Activated CD4-positive, alpha-beta memory T cell treated with anti-CD3 and anti-CD28 coated beads, Interleukin-2, amount 10 ng/mL, durations not matched to agents 7 days and 5 days (primary cell): ENCODE data around the gene IST1. TPM values are rescaled to one million over a fixed set of nuclear protein-coding genes. Genes with fewer than 3 reads are reported as not detected.

Source experiments
- CTCF ChIA-PET: fragments of 350-600 bp; sonication (Branson Sonifier 250); formaldehyde crosslinking; loops from one replicate; lab custom pipeline; 2021; ENCODE audit warnings: antibody characterized with exemption, inconsistent platforms; lab: Charles Lee
- POLR2A ChIA-PET: fragments of 350-600 bp; sonication (Branson Sonifier 250); formaldehyde crosslinking; loops from one replicate; lab custom pipeline; 2021; ENCODE audit warnings: antibody characterized with exemption; lab: Charles Lee
- DNase-seq: peaks from one replicate; pipeline ENCODE4 v3.0.0-alpha.2; 2020
- H3K27ac Mint-ChIP-seq: one replicate; pipeline ENCODE4 v1.8.0; 2021; ENCODE audit warnings: mild to moderate bottlenecking, mixed read lengths
- H3K27me3 Mint-ChIP-seq: one replicate; pipeline ENCODE4 v1.8.0; 2021; ENCODE audit warnings: mixed read lengths
- H3K36me3 Mint-ChIP-seq: one replicate; pipeline ENCODE4 v1.8.0; 2021; ENCODE audit warnings: low read depth, mixed read lengths
- H3K4me1 Mint-ChIP-seq: one replicate; pipeline ENCODE4 v1.8.0; 2021; ENCODE audit warnings: mixed read lengths
- H3K4me3 Mint-ChIP-seq: one replicate; pipeline ENCODE4 v1.8.0; 2021; ENCODE audit warnings: mild to moderate bottlenecking, mixed read lengths
- H3K9me3 Mint-ChIP-seq: one replicate; pipeline ENCODE4 v1.8.0; 2021; ENCODE audit warnings: mixed read lengths
- total RNA-seq, 2 experiments: library from RNA; stranded (reverse); gene quantifications; one replicate each; pipeline ENCODE4 v1.2.3, GENCODE V29; 2021

The IST1 gene
- total RNA-seq, 2 experiments from 2014 or later = 227 to 229 TPM

DNA sequence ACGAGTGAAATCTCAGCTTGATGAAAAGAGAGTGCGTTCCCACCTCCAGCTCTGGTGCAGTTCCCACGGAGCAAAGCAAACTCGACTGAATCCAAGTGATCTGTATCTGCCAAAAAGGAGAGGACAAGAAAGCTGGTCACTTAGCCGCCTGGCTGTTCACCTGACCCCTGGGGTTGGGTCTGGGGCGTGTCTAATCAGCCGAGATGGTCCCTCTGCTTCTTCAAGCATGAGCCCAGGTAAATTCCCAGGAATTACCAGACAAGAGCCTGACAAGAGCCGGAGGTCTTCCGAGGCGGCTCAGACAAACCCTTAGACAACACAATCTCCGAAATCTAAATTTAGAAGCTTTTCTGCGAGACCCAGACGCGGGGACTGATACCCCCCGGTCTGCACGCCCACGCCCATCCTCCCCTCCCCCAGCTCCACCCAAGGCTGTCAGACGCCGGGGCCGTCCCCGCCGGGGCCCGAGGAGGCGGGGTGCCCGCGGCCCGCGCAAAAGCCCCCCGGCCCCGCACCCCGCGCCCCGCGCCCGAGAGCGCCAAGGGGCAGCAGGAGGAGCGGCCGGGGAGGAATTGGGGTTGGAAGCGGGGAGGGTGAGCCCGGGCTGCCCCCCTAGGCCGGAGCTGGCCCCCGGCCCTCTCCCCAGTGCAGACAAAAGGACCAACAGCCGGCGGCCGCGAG lies 12.0 kb upstream of the IST1 start:
- CTCF ChIA-PET = interaction anchor here (0.7 to 6.2 kb wide), 26 partner anchors 10 to 318 kb away, joined by 3 to 97 read pairs (median 5); partner anchors contain the start of genes AP1G1 and IST1
- peaks cover 5% of the 10 kb centered on the region for H3K27me3 Mint-ChIP-seq
- peak overlapping the region; percentile 73 for H3K4me3 Mint-ChIP-seq
- H3K9me3 Mint-ChIP-seq = no peaks in the 10 kb centered on the region
- H3K27ac Mint-ChIP-seq = peak overlapping the region; percentile 62
- H3K4me1 Mint-ChIP-seq = peaks cover 45% of the 10 kb centered on the region
- H3K36me3 Mint-ChIP-seq = peaks cover 29% of the 10 kb centered on the region
- peak; percentile 35 for DNase-seq
- POLR2A ChIA-PET = interaction anchor here (0.7 to 8.4 kb wide), 21 partner anchors 9 to 1359 kb away, joined by 3 to 111 read pairs (median 6); partner anchors contain the start of genes AP1G1 and IST1

DNA sequence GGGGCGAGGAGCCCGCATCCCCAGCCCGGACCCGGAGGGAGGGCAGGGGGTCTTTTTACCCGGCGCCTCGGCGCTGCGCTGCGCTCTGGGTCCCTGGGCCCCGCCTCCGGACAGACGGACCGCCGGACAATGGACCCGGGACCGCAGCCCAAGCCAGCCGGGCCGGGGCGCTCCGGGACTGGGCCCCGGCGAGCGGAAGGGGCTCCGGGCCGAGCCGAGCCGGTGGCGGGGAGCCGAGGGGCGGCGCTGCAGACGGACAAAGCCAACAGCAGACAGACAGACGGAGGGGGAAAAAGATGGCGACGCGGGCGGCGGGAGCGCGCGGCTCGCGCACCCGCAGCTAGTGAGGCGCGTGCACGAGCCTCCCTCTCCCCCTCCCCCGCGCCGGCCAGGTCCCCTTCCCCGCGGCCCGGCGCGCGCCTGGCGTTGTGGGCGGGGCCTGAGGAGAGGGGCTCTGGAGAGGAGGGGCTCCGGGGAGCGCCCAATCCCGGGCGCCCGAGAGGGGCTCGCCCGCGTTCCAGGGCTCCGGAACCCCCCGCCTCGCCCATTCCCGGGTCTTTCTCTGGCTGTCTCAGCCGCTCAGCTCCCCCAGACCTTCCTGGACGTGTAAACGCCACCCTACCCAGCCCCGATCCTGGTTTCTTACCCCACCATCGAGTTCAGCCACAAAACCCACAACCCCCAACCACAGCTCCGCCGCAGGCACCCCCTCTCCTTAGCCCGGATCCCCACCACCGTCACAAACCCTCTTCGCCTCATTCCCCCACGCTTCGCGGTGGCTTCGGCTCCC lies 11.3 kb upstream of the IST1 start, which contains the start of gene ZNF821:
ZNF821 (minus strand) TSS at position 334 of the 790 bp plus-strand sequence. CDS start 4,236 bp downstream, outside the sequence.
- Mint-ChIP-seq H3K27ac (peak within 1 kb of the TSS; percentile 86), H3K27me3 (peaks cover 5% of the 10 kb centered on the region), H3K4me1 (peaks cover 45% of the 10 kb centered on the region), H3K36me3 (peaks cover 26% of the 10 kb centered on the region), H3K9me3 (no peaks in the 10 kb centered on the region), H3K4me3 (peak within 1 kb of the TSS; percentile 95)
- DNase-seq = peak; percentile 79
- ChIA-PET CTCF (interaction anchor here (0.7 to 6.2 kb wide), 17 partner anchors 10 to 319 kb away, joined by 3 to 97 read pairs (median 5); partner anchors contain the start of genes AP1G1 and IST1), POLR2A (interaction anchor here (0.6 to 8.4 kb wide), 24 partner anchors 10 to 1359 kb away, joined by 3 to 111 read pairs (median 4); partner anchors contain the start of genes AP1G1 and IST1)

DNA sequence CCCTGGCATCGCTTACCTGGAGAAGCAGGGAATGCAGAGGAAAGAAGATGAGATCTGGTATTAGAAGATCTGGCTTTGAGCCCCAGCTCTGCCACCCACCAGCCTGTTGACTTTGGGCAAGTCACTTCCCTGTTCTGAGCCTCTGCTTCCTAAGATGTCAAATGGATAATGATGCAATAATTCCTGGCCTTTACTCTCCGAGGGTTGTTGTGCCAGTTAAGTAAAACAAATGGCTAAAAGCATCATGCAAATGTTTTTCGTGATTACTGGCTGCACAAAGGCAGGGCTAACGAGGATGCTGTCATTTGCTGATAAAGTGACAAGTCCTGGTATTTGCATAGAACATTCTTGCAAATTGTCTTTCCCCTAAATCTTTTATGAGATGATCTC lies 10.1 kb upstream of the IST1 start:
- H3K36me3 Mint-ChIP-seq = peaks cover 13% of the 10 kb centered on the region
- peaks cover 40% of the 10 kb centered on the region for H3K4me1 Mint-ChIP-seq
- no peaks in the 10 kb centered on the region for H3K9me3 Mint-ChIP-seq
- H3K4me3 Mint-ChIP-seq = peak overlapping the region; percentile 95
- peak overlapping the region; percentile 44 for H3K27ac Mint-ChIP-seq
- ChIA-PET POLR2A (interaction anchor here (8.4 kb wide), 1 partner anchor 10 kb away, joined by 111 read pairs; the partner anchor contains the start of gene IST1), CTCF (interaction anchor here (1.4 to 6.2 kb wide), 2 partner anchors 9 to 19 kb away, joined by 4 to 97 read pairs; partner anchors contain the start of gene IST1)
- peaks cover 5% of the 10 kb centered on the region for H3K27me3 Mint-ChIP-seq
- DNase-seq = no peak

DNA sequence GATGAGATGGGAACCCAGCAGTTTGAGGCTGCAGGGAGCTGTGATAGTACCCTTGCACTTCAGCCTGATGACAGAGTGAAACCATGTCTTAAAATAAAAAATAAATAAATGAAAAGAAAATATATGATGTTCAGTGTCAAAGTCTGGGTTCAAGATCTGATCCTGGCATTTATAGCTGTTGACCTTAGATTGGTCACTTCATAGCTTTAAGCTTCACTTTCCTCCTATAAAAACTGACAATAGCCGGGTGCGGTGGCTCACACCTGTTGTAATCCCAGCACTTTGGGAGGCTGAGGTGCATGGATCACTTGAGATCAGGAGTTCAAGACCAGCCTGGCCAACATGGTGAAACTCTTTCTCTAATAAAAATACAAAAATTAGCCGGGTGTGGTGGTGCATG lies 6.2 kb upstream of the IST1 start:
- no peak for DNase-seq
- no peak overlapping the region for H3K4me3 Mint-ChIP-seq
- H3K4me1 Mint-ChIP-seq = peaks cover 19% of the 10 kb centered on the region
- H3K36me3 Mint-ChIP-seq = peaks cover 7% of the 10 kb centered on the region
- H3K9me3 Mint-ChIP-seq = no peaks in the 10 kb centered on the region
- ChIA-PET CTCF (interaction anchor here (0.9 kb wide), 1 partner anchor 14 kb away, joined by 5 read pairs; no protein-coding TSS in a partner anchor), POLR2A (interaction anchor here (0.6 to 1.0 kb wide), 2 partner anchors 22 to 81 kb away, joined by 3 to 4 read pairs; partner anchors contain the start of gene AP1G1)
- peaks cover 5% of the 10 kb centered on the region for H3K27me3 Mint-ChIP-seq
- H3K27ac Mint-ChIP-seq = no peak overlapping the region

DNA sequence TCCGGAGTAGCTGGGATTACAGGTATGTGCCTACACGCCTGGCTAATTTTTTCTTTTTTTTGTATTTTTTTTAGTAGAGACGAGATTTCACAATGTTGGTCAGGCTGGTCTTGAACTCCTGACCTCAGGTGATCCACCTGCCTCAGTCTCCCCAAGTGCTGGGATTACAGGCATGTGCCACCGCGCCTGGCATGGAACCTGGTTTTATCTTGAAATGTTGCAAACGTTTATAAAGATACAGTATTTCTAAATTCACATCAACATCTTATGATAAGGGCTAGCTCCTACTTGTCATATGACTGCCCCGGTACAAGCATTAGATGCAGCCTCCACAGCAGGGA lies 1.5 kb upstream of the IST1 start:
- Mint-ChIP-seq H3K4me1 (peaks cover 22% of the 10 kb centered on the region), H3K9me3 (no peaks in the 10 kb centered on the region), H3K27me3 (no peaks in the 10 kb centered on the region), H3K27ac (peak overlapping the region; percentile 97), H3K4me3 (peak overlapping the region; percentile 99), H3K36me3 (peaks cover 11% of the 10 kb centered on the region)
- POLR2A ChIA-PET = interaction anchor here (0.6 to 7.0 kb wide), 5 partner anchors 11 to 328 kb away, joined by 3 to 111 read pairs (median 4); partner anchors contain the start of genes AP1G1 and ZNF821
- no peak for DNase-seq
- CTCF ChIA-PET = interaction anchor here (0.8 to 7.6 kb wide), 10 partner anchors 9 to 329 kb away, joined by 3 to 97 read pairs (median 3); partner anchors contain the start of genes AP1G1 and ZNF821

DNA sequence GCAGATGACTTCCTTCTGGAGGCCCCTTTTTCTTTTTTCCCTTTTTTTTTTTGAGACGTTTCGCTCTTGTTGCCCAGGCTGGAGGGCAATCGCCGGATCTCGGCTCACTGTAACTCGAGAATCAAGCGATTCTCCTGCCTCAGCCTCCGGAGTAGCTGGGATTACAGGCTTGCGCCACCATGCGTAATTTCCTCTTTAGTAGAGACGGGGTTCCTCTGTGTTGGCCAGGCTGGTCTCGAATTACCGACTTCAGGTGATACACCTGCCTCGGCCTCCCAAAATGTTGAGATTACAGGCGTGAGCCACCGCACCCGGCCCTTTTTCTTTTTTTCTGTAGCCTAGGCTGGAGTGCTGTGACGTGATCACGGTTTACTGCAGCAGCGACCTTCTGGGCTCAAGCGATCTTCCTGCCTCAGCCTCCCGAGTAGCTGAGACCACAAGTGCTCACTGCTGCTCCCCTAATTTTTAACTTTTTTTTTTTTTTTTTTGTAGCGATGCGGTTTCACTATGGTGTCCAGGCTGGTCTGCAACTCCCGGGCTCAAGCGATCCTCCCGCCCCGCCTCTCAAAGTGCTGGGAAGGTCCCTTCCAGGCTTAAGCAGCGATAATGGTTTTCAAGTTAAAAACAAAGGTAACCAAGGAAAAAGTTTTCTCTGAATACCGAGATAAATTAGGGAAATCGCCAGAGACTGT lies 956 bp upstream of the IST1 start:
- CTCF ChIA-PET = interaction anchor here (0.8 to 7.6 kb wide), 11 partner anchors 9 to 329 kb away, joined by 3 to 97 read pairs (median 3); partner anchors contain the start of genes AP1G1 and ZNF821
- H3K9me3 Mint-ChIP-seq = no peaks in the 10 kb centered on the region
- peaks cover 26% of the 10 kb centered on the region for H3K4me1 Mint-ChIP-seq
- H3K27ac Mint-ChIP-seq = peak overlapping the region; percentile 97
- H3K4me3 Mint-ChIP-seq = peak overlapping the region; percentile 99
- peaks cover 11% of the 10 kb centered on the region for H3K36me3 Mint-ChIP-seq
- POLR2A ChIA-PET = interaction anchor here (0.6 to 7.0 kb wide), 12 partner anchors 11 to 329 kb away, joined by 3 to 111 read pairs (median 4); partner anchors contain the start of genes AP1G1 and ZNF821
- peak; percentile 44 for DNase-seq
- H3K27me3 Mint-ChIP-seq = no peaks in the 10 kb centered on the region

DNA sequence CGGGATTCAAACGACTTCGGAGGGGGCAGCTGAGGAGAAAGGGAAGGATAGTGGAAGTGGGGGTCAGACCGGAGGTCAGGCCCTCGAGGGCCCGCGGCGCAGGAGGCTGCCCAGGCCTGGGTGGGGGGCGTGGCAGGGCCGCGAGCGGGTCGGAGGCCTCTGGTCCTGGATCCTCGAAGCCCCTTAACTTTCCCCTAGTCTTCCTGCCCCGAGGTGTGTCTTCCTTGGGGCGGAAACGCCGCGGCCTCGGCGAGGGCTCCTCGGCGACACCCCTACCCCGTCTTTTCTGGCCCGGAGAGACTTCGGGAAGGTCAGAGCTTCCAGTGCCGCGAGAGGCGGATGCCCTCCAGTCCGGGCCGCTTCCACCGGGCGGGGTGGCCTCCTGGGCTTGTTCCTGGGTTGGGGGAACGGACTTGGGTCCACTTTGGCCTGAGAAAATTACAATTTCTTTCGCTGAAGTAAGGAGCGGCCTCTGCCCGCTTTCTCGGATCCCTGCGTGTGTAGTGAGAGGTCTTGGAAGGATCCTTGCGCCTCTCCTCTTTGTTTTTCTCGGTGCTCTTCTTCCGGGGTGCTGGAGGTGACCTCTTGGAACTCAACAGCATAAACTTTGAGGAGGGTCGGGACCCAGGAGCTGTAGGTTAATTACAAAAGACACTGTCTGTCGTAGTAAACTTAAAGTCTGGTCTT lies 491 bp downstream of the IST1 start:
- peak overlapping the region; percentile 97 for H3K27ac Mint-ChIP-seq
- H3K9me3 Mint-ChIP-seq = no peaks in the 10 kb centered on the region
- no peaks in the 10 kb centered on the region for H3K27me3 Mint-ChIP-seq
- peak overlapping the region; percentile 99 for H3K4me3 Mint-ChIP-seq
- peaks cover 14% of the 10 kb centered on the region for H3K36me3 Mint-ChIP-seq
- POLR2A ChIA-PET = interaction anchor here (0.8 to 7.0 kb wide), 19 partner anchors 13 to 198 kb away, joined by 3 to 111 read pairs (median 4); partner anchors contain the start of genes AP1G1, DHX38, PKD1L3 and TXNL4B
- H3K4me1 Mint-ChIP-seq = peaks cover 33% of the 10 kb centered on the region
- CTCF ChIA-PET = interaction anchor here (1.0 to 7.6 kb wide), 5 partner anchors 12 to 331 kb away, joined by 3 to 97 read pairs (median 4); partner anchors contain the start of genes AP1G1 and ZNF821
- no peak for DNase-seq

DNA sequence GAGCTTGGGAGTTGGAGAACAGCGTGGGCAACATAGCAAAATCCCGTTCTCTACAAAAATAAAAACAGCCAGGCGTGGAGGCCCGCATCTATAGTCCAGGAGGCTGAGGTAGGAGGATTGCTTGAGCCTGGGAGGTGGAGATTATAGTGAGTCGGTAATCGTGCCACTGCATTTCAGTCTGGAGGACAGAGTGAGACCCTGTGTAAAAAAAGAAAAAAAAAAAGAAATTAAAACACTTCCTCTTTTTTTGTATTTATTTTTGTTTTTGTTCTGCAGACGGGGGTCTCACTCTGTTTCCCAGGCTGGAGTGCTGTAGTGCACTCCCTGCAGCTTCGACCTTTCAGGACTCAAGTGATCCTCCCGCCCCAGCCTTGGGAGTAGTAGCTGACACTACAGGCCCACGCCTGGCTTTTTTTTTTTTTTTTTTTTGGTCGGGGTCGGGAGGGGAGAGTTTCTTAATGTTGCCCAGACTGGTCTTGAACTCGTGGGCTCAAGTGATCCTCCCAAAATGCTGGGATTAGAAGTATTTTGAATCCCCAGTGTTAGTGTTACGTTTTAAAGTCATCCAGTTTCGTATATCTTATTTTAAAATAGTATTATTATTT lies 1.5 kb downstream of the IST1 start:
- no peaks in the 10 kb centered on the region for H3K9me3 Mint-ChIP-seq
- peaks cover 34% of the 10 kb centered on the region for H3K4me1 Mint-ChIP-seq
- peak overlapping the region; percentile 47 for H3K27ac Mint-ChIP-seq
- H3K27me3 Mint-ChIP-seq = no peaks in the 10 kb centered on the region
- peak overlapping the region; percentile 99 for H3K4me3 Mint-ChIP-seq
- peaks cover 14% of the 10 kb centered on the region for H3K36me3 Mint-ChIP-seq
- CTCF ChIA-PET = interaction anchor here (0.7 to 7.6 kb wide), 4 partner anchors 13 to 332 kb away, joined by 3 to 97 read pairs (median 5); partner anchors contain the start of gene ZNF821
- POLR2A ChIA-PET = interaction anchor here (0.8 to 7.0 kb wide), 11 partner anchors 12 to 197 kb away, joined by 3 to 111 read pairs (median 4); partner anchors contain the start of genes AP1G1, DHX38, PKD1L3 and TXNL4B
- no peak for DNase-seq

DNA sequence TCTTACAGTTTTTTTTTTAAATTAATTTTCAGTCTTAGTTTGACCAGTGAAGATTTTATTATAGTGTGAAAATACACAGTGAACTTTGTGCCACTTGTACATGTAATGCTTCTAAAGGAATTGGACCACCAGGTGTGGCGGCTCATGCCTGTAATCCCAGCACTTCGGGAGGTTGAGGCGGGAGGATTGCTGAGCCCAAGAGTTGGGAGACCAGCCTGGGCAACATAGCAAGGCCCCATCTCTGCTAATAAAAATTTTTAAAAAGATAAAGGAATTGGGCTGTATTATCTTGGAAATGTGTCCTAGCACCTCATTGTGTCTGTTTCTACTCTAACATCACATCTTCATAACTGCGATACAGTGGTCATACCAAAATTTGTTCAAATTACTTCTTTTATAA lies 3.8 kb downstream of the IST1 start:
- Mint-ChIP-seq H3K36me3 (peaks cover 26% of the 10 kb centered on the region), H3K27me3 (no peaks in the 10 kb centered on the region), H3K4me3 (no peak overlapping the region), H3K4me1 (peaks cover 47% of the 10 kb centered on the region), H3K9me3 (no peaks in the 10 kb centered on the region), H3K27ac (no peak overlapping the region)
- DNase-seq = no peak
- POLR2A ChIA-PET = interaction anchor here (0.9 to 1.8 kb wide), 4 partner anchors 14 to 91 kb away, joined by 4 to 7 read pairs (median 4); partner anchors contain the start of genes AP1G1 and ZNF821
- CTCF ChIA-PET = interaction anchor here (0.7 to 3.7 kb wide), 3 partner anchors 17 to 247 kb away, joined by 3 to 16 read pairs (median 13); no protein-coding TSS in a partner anchor

DNA sequence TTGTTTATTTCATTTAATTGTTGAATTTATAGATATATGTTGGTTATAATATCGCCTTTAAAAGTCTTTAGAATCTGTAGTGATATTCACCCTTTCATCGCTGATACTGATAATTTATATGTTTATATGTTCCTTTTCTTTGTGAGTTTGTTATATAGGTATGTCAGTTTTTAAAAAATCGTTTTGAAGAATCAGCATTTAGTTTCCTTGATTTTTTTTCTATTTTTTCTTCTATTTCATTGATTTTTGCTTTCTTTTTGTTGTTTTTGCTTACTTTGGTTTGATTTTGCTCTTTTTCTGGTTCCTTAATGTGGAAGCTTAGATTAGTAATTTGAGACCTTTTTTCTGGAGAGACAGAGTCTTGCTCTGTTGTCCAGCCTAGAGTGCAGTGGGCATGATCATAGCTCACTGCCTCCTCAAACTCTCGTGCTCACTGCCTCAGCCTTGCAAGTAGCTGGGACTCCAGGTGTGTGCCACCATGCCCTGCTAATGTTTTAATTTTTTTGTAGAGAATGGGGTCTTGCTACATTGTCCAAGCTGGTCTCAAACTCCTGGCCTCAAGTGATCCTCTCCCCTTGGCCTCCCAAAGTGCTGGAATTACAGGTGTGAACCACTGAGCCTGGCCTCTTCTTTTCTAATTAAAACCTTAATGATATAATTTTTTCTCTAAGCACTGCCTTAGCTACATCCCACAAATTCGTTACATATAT lies 7.5 kb downstream of the IST1 start:
- Mint-ChIP-seq H3K27me3 (no peaks in the 10 kb centered on the region), H3K4me3 (no peak overlapping the region), H3K4me1 (peaks cover 62% of the 10 kb centered on the region), H3K27ac (no peak overlapping the region), H3K9me3 (no peaks in the 10 kb centered on the region), H3K36me3 (peaks cover 32% of the 10 kb centered on the region)
- ChIA-PET CTCF (interaction anchor here (0.6 to 1.4 kb wide), 4 partner anchors 9 to 164 kb away, joined by 3 to 5 read pairs (median 4); no protein-coding TSS in a partner anchor), POLR2A (interaction anchor here (0.7 to 1.6 kb wide), 4 partner anchors 20 to 192 kb away, joined by 3 to 6 read pairs (median 4); partner anchors contain the start of gene AP1G1)
- DNase-seq = no peak
